A673 (cell line): ENCODE results near the gene ANKHD1.

Source experiments
- CTCF ChIP-seq: fragments of 300-800, 200-600 bp; sonication (generic); conservative IDR thresholded peaks from 2 replicates; pipeline ENCODE4 v1.5.1; 2017; ENCODE audit warnings: low read depth, mild to moderate bottlenecking, antibody characterized with exemption, low read length, moderate library complexity, mixed read lengths
- EZH2 ChIP-seq: fragments of 200-600 bp; sonication (generic); IDR thresholded peaks from 2 replicates; pipeline ENCODE4 v1.6.1; 2017; ENCODE audit warnings: borderline replicate concordance, low read depth, mild to moderate bottlenecking, mixed read lengths, antibody characterized with exemption, low read length; ENCODE audit not compliant: poor library complexity, severe bottlenecking

GRCh38 chr5:140400730-140401361 is 787 bp upstream of the ANKHD1 start:
- TF ChIP-seq CTCF (no peak), EZH2 (no peak)
